K562 (cell line): ENCODE results near the gene ZNF598. TPM values are rescaled to one million over a fixed set of nuclear protein-coding genes. Genes with fewer than 3 reads are reported as not detected.

Experiments
- ATAC-seq: fragments of 200-7000 bp; cut with Tn5 transposase; 3 replicates; pipeline ENCODE4 v1.9.1; 2020; ENCODE audit warnings: moderate library complexity
- BruUV-seq: library from RNA; stranded (reverse); fragments of 400-500 nt; replicated peaks from 2 replicates; lab custom pipeline; 2021; lab: Mats Ljungman, UMichigan
- CTCF ChIA-PET: fragments of 300-600 bp; formaldehyde crosslinking; extraction: SDS; loops from one replicate; lab custom pipeline; 2021; ENCODE audit warnings: low intra/inter-chr PET ratio; lab: Yijun Ruan, JAX
- POLR2A ChIA-PET: fragments of 300-600, 350-650 bp; sonication (Branson Sonifier 250); formaldehyde crosslinking; extraction: SDS; loops from one replicate; lab custom pipeline; 2021; ENCODE audit warnings: antibody characterized with exemption, inconsistent platforms; lab: Yijun Ruan, JAX
- DNase-seq, 4 experiments: peaks; one replicate each; pipeline versions ENCODE4 v3.0.0 to v3.0.0-alpha.2; 2011 to 2018; ENCODE audit warnings: low spot score in 3 of 4, mixed read lengths in 3 of 4; ENCODE audit errors: extremely low read depth in 1 of 4
- FAIRE-seq: peaks from 2 replicates; lab custom pipeline; 2011; peaks lifted over from hg19 to GRCh38; lab: Jason Lieb, UNC
- H2AFZ ChIP-seq: 2 replicates; pipeline ENCODE4 v1.6.0; 2011; ENCODE audit warnings: low read depth, low read length, control low read depth, inconsistent platforms
- H3K27ac ChIP-seq: fragments of 200-600 bp; 3 replicates; pipeline ENCODE4 v1.8.0; 2011; ENCODE audit warnings: low read depth, mild to moderate bottlenecking, control low read depth, inconsistent platforms, low read length, moderate library complexity, mixed read lengths; ENCODE audit errors: extremely low read depth
- H3K27me3 ChIP-seq, 2 experiments: fragments of 300-600 bp in 1 of 2; 2 replicates in 1 of 2; 3 replicates in 1 of 2; pipeline versions ENCODE4 v1.6.0 to v1.8.0; 2011; ENCODE audit warnings: inconsistent platforms in 2 of 2, low read length in 2 of 2, mild to moderate bottlenecking in 1 of 2, mixed read lengths in 1 of 2, moderate library complexity in 1 of 2; ENCODE audit not compliant: control insufficient read depth in 2 of 2, insufficient read depth in 2 of 2
- H3K36me3 ChIP-seq: fragments of 300-600 bp; 3 replicates; pipeline ENCODE4 v1.8.0; 2011; ENCODE audit warnings: mild to moderate bottlenecking, low read length, inconsistent platforms; ENCODE audit not compliant: control insufficient read depth, insufficient read depth
- H3K4me1 ChIP-seq, 2 experiments: fragments of 200-600 bp in 1 of 2; replicated peaks in 1 of 2; 2 replicates in 1 of 2; 3 replicates in 1 of 2; pipeline versions ENCODE4 v1.5.1 to v1.8.0; 2011; ENCODE audit warnings: inconsistent platforms in 2 of 2, low read length in 2 of 2, mild to moderate bottlenecking in 1 of 2, mixed read lengths in 1 of 2, moderate library complexity in 1 of 2; ENCODE audit not compliant: control insufficient read depth in 2 of 2, insufficient read depth in 2 of 2
- H3K4me2 ChIP-seq: 2 replicates; pipeline ENCODE4 v1.6.1; 2011; ENCODE audit warnings: low read length, control low read depth, inconsistent platforms, mixed read lengths; ENCODE audit not compliant: insufficient read depth
- H3K4me3 ChIP-seq: fragments of 200-600 bp; sonication (generic), shearing (Covaris generic); 2 replicates; pipeline ENCODE4 v1.5.1; 2016; ENCODE audit warnings: control low read depth, inconsistent platforms
- H3K79me2 ChIP-seq: fragments of 200-600 bp; 3 replicates; pipeline ENCODE4 v1.8.0; 2011; ENCODE audit warnings: low read length, inconsistent platforms; ENCODE audit not compliant: control insufficient read depth, insufficient read depth
- H3K9ac ChIP-seq, 2 experiments: 2 replicates each; pipeline versions ENCODE4 v1.6.0 to v1.6.1; 2011; ENCODE audit warnings: low read depth in 2 of 2, low read length in 2 of 2, control low read depth in 1 of 2, inconsistent platforms in 1 of 2, mild to moderate bottlenecking in 1 of 2, mixed read lengths in 1 of 2; ENCODE audit not compliant: insufficient read depth in 1 of 2
- H3K9me1 ChIP-seq: one replicate; pipeline ENCODE4 v1.6.0; 2011; ENCODE audit warnings: inconsistent platforms, mild to moderate bottlenecking, low read length, moderate library complexity; ENCODE audit not compliant: control insufficient read depth, insufficient read depth
- H3K9me3 ChIP-seq: replicated peaks from 2 replicates; pipeline ENCODE4 v1.5.1; 2011; ENCODE audit warnings: low read depth, low read length, inconsistent platforms; ENCODE audit not compliant: control insufficient read depth, insufficient read depth
- H4K20me1 ChIP-seq: replicated peaks from 2 replicates; pipeline ENCODE4 v1.6.1; 2011; ENCODE audit warnings: low read length, inconsistent platforms, mixed read lengths; ENCODE audit not compliant: control insufficient read depth, insufficient read depth
- FOXK2 ChIP-seq, 2 experiments: fragments of 450-650 bp; IDR thresholded peaks in 1 of 2; conservative IDR thresholded peaks in 1 of 2; 2 replicates each; pipeline ENCODE4 v1.6.1; 2016; ENCODE audit warnings: low read depth in 2 of 2, mild to moderate bottlenecking in 1 of 2
- GATAD2B ChIP-seq: fragments of 450-650 bp; IDR thresholded peaks from 2 replicates; pipeline ENCODE4 v1.6.1; 2017; ENCODE audit warnings: mild to moderate bottlenecking, borderline replicate concordance
- HNRNPLL ChIP-seq: fragments of 200-400 bp; formaldehyde crosslinking; IDR thresholded peaks from 2 replicates; pipeline ENCODE4 v1.6.1; 2017; ENCODE audit warnings: low read length, low read depth, mild to moderate bottlenecking; ENCODE audit not compliant: poor library complexity, severe bottlenecking
- MYNN ChIP-seq, 2 experiments: sonication (generic); formaldehyde crosslinking in 1 of 2; IDR thresholded peaks; 2 replicates each; pipeline versions ENCODE4 v1.5.0 to v1.6.1; 2016 to 2020; ENCODE audit warnings: antibody characterized with exemption in 1 of 2, missing genetic modification reagents in 1 of 2
- PRPF4 ChIP-seq: fragments of 200-400 bp; formaldehyde crosslinking; IDR thresholded peaks from one replicate; pipeline ENCODE4 v1.6.1; 2017; ENCODE audit warnings: low read length, low read depth, mild to moderate bottlenecking; ENCODE audit not compliant: insufficient read depth, poor library complexity, severe bottlenecking
- RAD21 ChIP-seq, 2 experiments: fragments of 250-450 bp in 1 of 2; fragments of 450-650 bp in 1 of 2; sonication (Bioruptor Pico) in 1 of 2; formaldehyde crosslinking in 1 of 2; IDR thresholded peaks in 1 of 2; conservative IDR thresholded peaks in 1 of 2; 2 replicates each; pipeline versions ENCODE4 v1.4.0 to v1.8.0; 2020 to 2022; ENCODE audit warnings: mild to moderate bottlenecking in 2 of 2, moderate library complexity in 1 of 2
- TRIM25 ChIP-seq: fragments of 450-650 bp; IDR thresholded peaks from 2 replicates; pipeline ENCODE4 v1.7.0; 2016; ENCODE audit warnings: borderline replicate concordance
- ZBTB33 ChIP-seq: sonication (generic); formaldehyde crosslinking; IDR thresholded peaks from 2 replicates; pipeline ENCODE4 v1.8.1; 2023; ENCODE audit warnings: mild to moderate bottlenecking, missing genetic modification reagents
- ZNF695 ChIP-seq: fragments of 450-650 bp; formaldehyde crosslinking; IDR thresholded peaks from 2 replicates; pipeline ENCODE4 v1.4.0; 2020; ENCODE audit warnings: mild to moderate bottlenecking, moderate library complexity
- WGBS: fragments of 100-300 bp; shearing (Covaris generic); methylation state at CpG from one replicate; pipeline ENCODE4 v1.1.6; 2016; ENCODE audit warnings: low coverage, mixed read lengths; ENCODE audit not compliant: insufficient coverage; ENCODE audit errors: missing lambda C conversion rate; 5-methylcytosine and 5-hydroxymethylcytosine counted together
- in situ Hi-C: fragments of 300-500 bp; cut with MboI; formaldehyde crosslinking; loops from 4 replicates; pipeline ENCODE4 v1.15.0; 2018; ENCODE audit warnings: inconsistent platforms, mixed read lengths
- intact Hi-C: fragments of 100-400 bp; cut with micrococcal nuclease; formaldehyde crosslinking; loops from 2 replicates; pipeline ENCODE4 v1.14.2; 2022
- polyA plus RNA-seq, 8 experiments: library from polyadenylated mRNA; depleted of rRNA in 4 of 8; stranded (reverse) in 5 of 8; unstranded in 3 of 8; fragments of >200 nt; fragmentation: Nextera tagmentation in 2 of 8; fragmentation: Illumina TruSeq in 1 of 8; extraction: Ambion mirVana in 2 of 8; extraction: Trizol in 1 of 8; gene quantifications; 2 replicates each; pipeline versions ENCODE4 v1.2.1 to v1.2.3, GENCODE V29; 2011 to 2014; ENCODE audit warnings: inconsistent platforms in 1 of 8, missing spikeins in 1 of 8
- total RNA-seq, 7 experiments: library from RNA; depleted of rRNA in 6 of 7; stranded (reverse); fragments of >200 nt in 6 of 7; fragmentation: Illumina TruSeq in 2 of 7; extraction: Trizol in 2 of 7; gene quantifications; 2 replicates each; pipeline versions ENCODE4 v1.2.1 to v1.2.3, GENCODE V29; 2011 to 2021; ENCODE audit warnings: low replicate concordance in 1 of 7
- TF ChIP-seq, protein P1 (sequence below), 2 experiments: IDR thresholded peaks; 2 replicates each; pipeline ENCODE4 v1.6.1; 2012; ENCODE audit warnings: improper control_type of control experiment in 2 of 2, low read depth in 2 of 2, low read length in 2 of 2, borderline replicate concordance in 1 of 2

The ZNF598 gene
- total and polyA plus RNA-seq, 9 of the 15 experiments (the other 6 are each of a cell fraction or from before 2014, with no cell fraction given): 0.11 to 115 (median 29.6) TPM

DNA sequence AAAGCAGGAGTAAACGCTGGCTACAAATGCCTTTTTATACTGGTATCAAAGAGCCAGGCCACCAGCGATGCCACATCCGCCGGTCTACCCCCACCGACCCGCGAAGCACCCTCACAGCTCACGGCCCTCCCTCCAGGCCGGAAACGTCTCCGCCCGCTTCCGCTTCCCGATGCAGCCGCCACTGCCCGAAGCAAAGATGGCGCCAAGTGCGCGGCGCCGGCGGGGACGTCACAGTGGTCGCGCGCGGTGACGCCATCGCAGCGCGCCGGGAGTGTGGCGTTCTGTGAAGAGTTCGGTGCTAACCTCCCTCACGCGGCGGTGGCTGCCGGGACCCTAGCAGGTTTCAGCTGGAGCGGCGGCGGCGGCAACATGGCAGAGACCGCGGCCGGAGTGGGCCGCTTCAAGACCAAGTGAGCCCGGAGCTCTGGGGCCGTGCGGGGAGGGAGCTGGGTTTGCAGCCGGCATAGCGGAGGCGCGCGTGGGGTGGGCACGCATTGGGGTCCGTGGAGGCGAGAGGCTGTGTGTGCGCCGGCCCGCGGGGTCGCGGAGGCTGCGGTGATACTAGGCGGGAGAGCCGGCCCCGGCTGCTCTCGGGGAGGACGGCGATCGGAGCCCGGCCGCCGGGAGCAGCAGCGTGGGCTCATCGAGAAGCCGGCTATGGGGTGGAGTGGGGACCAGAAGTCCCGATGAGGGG is 37.7 kb downstream of the ZNF598 start, which contains the start of gene TBL3 (continued):
- TF ChIP-seq HNRNPLL (peak; percentile 24), MYNN (IDR thresholded peaks at IDR 0.05) (peak; percentile 71; the same call in 1 of the 2 replicates), MYNN (CRISPR knock-in tag; IDR thresholded peaks at IDR 0.05) (no peak), RAD21 (CRISPR knock-in tag; conservative IDR thresholded peaks at IDR 0.05 in 1 of 2, IDR thresholded peaks at IDR 0.05 in 1 of 2) (no peak; a peak in 1 of 4 replicates), PRPF4 (peak; percentile 91), GATAD2B (0 out of 2 replicates have a peak, but pooled peaks have one; percentile 41), FOXK2 (conservative IDR thresholded peaks at IDR 0.05 in 1 of 2, IDR thresholded peaks at IDR 0.05 in 1 of 2; ENCODE audit: low read depth in 2 of 2) (peak; percentile 54 to 85; a peak in 3 of 4 replicates)

- H3K9me3 ChIP-seq: no peaks in the 10 kb centered on the region
- ChIA-PET CTCF (no interaction called here), POLR2A (interaction anchor here (0.6 to 1.3 kb wide), 4 partner anchors 8 to 209 kb away, joined by 3 to 5 read pairs (median 4); partner anchors contain the start of gene TRAF7)
- H3K4me3 ChIP-seq: no peak overlapping the region
- TF ChIP-seq TRIM25 (no peak), ZBTB33 (CRISPR knock-in tag) (peak; percentile 67), ZNF695 (CRISPR knock-in tag) (no peak)
- TF ChIP-seq, protein P1, sequence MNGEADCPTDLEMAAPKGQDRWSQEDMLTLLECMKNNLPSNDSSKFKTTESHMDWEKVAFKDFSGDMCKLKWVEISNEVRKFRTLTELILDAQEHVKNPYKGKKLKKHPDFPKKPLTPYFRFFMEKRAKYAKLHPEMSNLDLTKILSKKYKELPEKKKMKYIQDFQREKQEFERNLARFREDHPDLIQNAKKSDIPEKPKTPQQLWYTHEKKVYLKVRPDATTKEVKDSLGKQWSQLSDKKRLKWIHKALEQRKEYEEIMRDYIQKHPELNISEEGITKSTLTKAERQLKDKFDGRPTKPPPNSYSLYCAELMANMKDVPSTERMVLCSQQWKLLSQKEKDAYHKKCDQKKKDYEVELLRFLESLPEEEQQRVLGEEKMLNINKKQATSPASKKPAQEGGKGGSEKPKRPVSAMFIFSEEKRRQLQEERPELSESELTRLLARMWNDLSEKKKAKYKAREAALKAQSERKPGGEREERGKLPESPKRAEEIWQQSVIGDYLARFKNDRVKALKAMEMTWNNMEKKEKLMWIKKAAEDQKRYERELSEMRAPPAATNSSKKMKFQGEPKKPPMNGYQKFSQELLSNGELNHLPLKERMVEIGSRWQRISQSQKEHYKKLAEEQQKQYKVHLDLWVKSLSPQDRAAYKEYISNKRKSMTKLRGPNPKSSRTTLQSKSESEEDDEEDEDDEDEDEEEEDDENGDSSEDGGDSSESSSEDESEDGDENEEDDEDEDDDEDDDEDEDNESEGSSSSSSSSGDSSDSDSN (IDR thresholded peaks at IDR 0.05; ENCODE audit: borderline replicate concordance in 1 of 2, low read depth in 2 of 2, low read length in 2 of 2): no peak
- ATAC-seq: no peak
- no peaks in the 10 kb centered on the region for H3K27me3 ChIP-seq
- H4K20me1 ChIP-seq: peaks cover 8% of the 10 kb centered on the region
- intact Hi-C loops: no loop called here
- peaks cover 9% of the 10 kb centered on the region for H3K36me3 ChIP-seq
- H3K79me2 ChIP-seq: peaks cover 61% of the 10 kb centered on the region
- FAIRE-seq: no peak
- in situ Hi-C loops: no loop called here
- WGBS: 82% methylated on average over 30 of the region's 41 CpGs
- DNase-seq: no peak
- peaks cover 3% of the 10 kb centered on the region for H3K9me1 ChIP-seq
- H3K27ac ChIP-seq: no peak overlapping the region
- BruUV-seq: no TSS peak
- no peak overlapping the region for H3K4me2 ChIP-seq
- H2AFZ ChIP-seq: no peak overlapping the region
- peaks cover 7 to 52% of the 10 kb centered on the region in 2 experiments; a peak in 4 of 5 replicates for H3K4me1 ChIP-seq
- H3K9ac ChIP-seq: peak overlapping the region in 1 of 2 experiments; percentile 38; a peak in 1 of 4 replicates
Measured at GRCh38 chr16:1968146-1968953, 41.3 kb downstream of the ZNF598 start.
